Central memory CD8-positive, alpha-beta T cell (primary cell): ENCODE results near the gene CPNE4.

Experiments
- ATAC-seq: fragments of 150-1000 bp; cut with Tn5 transposase; replicated peaks from 2 replicates; pipeline ENCODE4 v1.10.0; 2022; ENCODE audit warnings: mild to moderate bottlenecking, moderate FRiP score, moderate number of reproducible peaks; ENCODE audit not compliant: poor library complexity, severe bottlenecking; ENCODE audit errors: extremely low read depth
- DNase-seq, 2 donors: peaks; one replicate each; pipeline ENCODE4 v3.0.0; 2021; ENCODE audit warnings: low spot score in 2 of 2
- H3K27ac Mint-ChIP-seq: one replicate; pipeline ENCODE4 v1.8.0; 2022; ENCODE audit warnings: low read depth, mild to moderate bottlenecking, moderate library complexity, mixed read lengths
- H3K27me3 Mint-ChIP-seq: one replicate; pipeline ENCODE4 v1.8.0; 2022; ENCODE audit warnings: mixed read lengths
- H3K36me3 Mint-ChIP-seq: one replicate; pipeline ENCODE4 v1.8.0; 2022; ENCODE audit warnings: mild to moderate bottlenecking, moderate library complexity, mixed read lengths; ENCODE audit not compliant: insufficient read depth
- H3K4me1 Mint-ChIP-seq: one replicate; pipeline ENCODE4 v1.8.0; 2022; ENCODE audit warnings: mixed read lengths
- H3K4me3 Mint-ChIP-seq: one replicate; pipeline ENCODE4 v1.8.0; 2022; ENCODE audit warnings: mild to moderate bottlenecking, moderate library complexity, mixed read lengths
- H3K9me3 Mint-ChIP-seq: one replicate; pipeline ENCODE4 v1.8.0; 2022; ENCODE audit warnings: mixed read lengths

The CPNE4 gene

DNA sequence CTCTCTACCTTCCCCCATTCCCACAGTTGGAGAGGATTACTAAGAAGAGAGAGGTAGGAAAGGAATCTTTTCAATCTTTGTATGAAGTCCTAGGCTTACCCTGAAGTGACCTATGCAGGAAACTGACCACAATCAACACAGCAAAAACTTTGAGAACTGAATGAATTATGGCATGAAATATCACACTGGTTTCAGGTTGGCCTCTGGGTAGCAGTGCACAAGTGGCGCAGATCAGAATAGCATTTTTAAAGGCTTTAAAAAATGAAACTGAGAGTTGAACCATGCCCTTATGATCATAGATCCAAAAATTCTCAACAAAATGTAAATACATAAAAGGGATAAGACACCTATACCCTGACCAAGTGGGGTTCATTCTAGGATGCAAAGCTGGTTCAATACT is 198.9 kb downstream of the CPNE4 start:
- no peak for DNase-seq
- no peaks in the 10 kb centered on the region for H3K27me3 Mint-ChIP-seq
- no peaks in the 10 kb centered on the region for H3K36me3 Mint-ChIP-seq
- H3K27ac Mint-ChIP-seq, result no peak overlapping the region
- H3K4me3 Mint-ChIP-seq, result no peak overlapping the region
- no peaks in the 10 kb centered on the region for H3K4me1 Mint-ChIP-seq
- no peaks in the 10 kb centered on the region for H3K9me3 Mint-ChIP-seq
- ATAC-seq, result no peak

DNA sequence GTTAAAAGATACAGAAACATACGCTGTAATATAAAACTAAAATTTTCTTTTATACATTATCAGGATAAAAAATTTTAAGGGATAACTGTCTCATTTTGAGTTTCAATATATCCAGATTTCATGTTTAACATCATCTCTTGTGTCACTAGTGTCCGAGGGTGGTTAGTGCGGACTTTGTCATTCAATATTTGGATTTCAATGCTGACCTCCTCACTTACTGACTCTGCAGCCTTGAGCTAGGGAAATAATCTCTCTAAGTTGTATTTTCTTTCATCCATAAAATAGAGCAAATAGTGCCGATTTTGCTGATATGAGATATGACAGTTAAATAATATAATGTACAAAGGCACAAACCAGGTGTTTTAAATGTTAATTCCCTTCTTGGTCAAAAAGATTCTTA is 203.2 kb downstream of the CPNE4 start:
- DNase-seq, result no peak
- Mint-ChIP-seq H3K27me3 (peaks cover 3% of the 10 kb centered on the region), H3K9me3 (no peaks in the 10 kb centered on the region), H3K4me3 (no peak overlapping the region), H3K27ac (no peak overlapping the region), H3K4me1 (no peaks in the 10 kb centered on the region), H3K36me3 (no peaks in the 10 kb centered on the region)
- no peak for ATAC-seq

DNA sequence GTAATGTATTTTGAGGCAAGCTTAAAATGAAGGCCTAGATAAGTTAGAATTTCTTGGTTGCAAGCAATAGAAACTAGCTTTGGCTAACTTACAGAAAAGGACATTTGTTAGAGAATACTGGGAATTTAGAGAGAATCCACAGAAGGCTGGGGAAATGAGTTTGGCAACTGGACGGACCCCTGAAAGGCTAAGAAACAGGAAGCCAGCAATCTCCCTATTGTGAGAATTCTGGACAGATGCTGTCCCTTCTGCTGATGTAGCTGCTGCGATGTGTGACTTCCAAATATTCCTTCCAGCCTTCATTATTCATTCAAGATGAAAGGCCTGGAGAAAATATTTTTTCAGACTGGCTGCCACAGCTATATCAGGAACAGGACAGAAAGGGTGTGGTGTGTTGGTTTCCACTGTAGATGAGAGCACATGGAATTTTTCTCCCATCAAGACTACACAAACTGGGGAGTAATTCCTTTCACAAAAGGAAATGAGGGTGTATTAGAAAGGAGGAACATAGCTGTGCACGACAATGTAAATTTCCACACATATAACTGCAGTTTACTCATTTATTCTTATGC is 213.5 kb downstream of the CPNE4 start:
- Mint-ChIP-seq H3K4me3 (no peak overlapping the region), H3K4me1 (no peaks in the 10 kb centered on the region), H3K27ac (no peak overlapping the region), H3K9me3 (no peaks in the 10 kb centered on the region), H3K36me3 (no peaks in the 10 kb centered on the region), H3K27me3 (peaks cover 26% of the 10 kb centered on the region)
- DNase-seq (no peak), ATAC-seq (no peak)

DNA sequence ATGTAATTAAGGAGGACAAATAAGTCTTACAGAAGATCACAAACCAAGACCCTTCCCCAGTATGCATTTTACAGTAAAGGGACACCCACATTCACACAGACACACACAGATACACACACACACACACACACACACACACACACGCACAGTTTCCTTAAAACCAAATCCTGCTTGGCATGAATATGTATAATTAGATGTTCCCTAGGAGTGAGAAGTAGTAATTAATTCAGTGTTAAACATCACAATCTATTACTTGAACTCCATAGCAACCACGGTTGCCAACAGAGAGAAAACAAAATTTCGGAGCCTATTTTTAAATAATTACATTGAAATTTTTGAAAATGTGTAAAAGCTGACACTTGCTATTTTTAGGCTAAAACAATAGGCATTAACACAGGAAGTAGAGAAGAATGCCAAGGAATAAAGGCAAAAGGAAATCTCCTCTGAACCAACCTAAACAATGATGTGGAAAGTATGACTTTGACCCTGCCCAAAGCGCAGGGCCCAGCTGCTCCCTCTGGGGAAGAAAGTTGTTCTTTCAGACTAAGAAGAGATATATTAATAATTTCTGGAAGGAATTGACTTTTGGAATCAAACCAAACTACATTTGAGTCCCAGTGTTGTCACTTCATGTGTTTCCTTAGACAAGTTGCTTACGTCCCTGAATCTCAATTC is 215.3 kb downstream of the CPNE4 start:
- H3K36me3 Mint-ChIP-seq, result no peaks in the 10 kb centered on the region
- no peak overlapping the region for H3K4me3 Mint-ChIP-seq

DNA sequence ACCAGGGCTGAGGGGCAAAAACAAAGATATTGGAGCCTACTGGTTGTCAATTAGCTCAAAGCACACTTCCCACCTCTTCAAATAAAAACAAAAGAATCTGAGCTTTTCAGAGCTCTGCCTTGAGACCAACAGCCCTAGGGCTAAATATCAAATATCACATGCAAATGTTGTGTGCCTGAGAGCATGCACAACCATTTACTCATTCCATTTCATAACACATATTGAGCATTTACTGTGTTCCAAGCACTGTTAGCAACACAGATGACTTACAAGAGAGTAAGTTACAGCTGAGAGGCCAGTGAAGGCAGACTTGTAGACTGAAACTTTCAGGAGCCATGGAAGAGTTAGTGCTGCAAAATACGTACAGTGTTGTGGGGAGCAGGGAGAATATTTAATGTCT is 222.4 kb downstream of the CPNE4 start:
- no peaks in the 10 kb centered on the region for H3K9me3 Mint-ChIP-seq
- H3K4me3 Mint-ChIP-seq, result no peak overlapping the region
- H3K4me1 Mint-ChIP-seq, result no peaks in the 10 kb centered on the region
- H3K27me3 Mint-ChIP-seq, result peaks cover 21% of the 10 kb centered on the region
- H3K36me3 Mint-ChIP-seq, result no peaks in the 10 kb centered on the region
- no peak for ATAC-seq
- DNase-seq, result no peak
- no peak overlapping the region for H3K27ac Mint-ChIP-seq

More for the DNA sequence above, 215.3 kb downstream of the CPNE4 start:
- no peak for DNase-seq
- no peaks in the 10 kb centered on the region for H3K9me3 Mint-ChIP-seq
- peaks cover 14% of the 10 kb centered on the region for H3K27me3 Mint-ChIP-seq
- no peak for ATAC-seq
- no peaks in the 10 kb centered on the region for H3K4me1 Mint-ChIP-seq
- no peak overlapping the region for H3K27ac Mint-ChIP-seq

DNA sequence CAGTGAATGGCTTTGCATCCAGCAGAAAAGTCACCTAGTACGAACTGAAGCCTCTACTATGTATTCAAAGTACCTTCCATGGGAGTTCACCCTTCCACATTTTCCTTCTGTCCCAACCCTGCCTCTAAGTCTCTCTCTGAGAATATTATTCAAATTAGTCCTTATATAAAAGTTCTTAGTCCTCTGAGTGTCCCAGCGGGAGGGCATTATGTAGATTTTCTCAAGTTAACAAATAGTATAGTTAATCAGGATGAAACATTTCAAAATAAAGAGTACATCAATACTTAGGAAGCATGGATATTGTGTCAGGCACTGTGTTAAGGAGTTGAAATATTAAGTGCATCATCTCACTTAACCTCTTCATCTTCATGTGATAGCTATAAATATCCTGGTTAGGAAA is 223.3 kb downstream of the CPNE4 start:
- H3K27ac Mint-ChIP-seq, result no peak overlapping the region
- peaks cover 29% of the 10 kb centered on the region for H3K27me3 Mint-ChIP-seq
- no peaks in the 10 kb centered on the region for H3K36me3 Mint-ChIP-seq
- no peak for ATAC-seq
- H3K4me1 Mint-ChIP-seq, result no peaks in the 10 kb centered on the region
- no peaks in the 10 kb centered on the region for H3K9me3 Mint-ChIP-seq
- no peak overlapping the region for H3K4me3 Mint-ChIP-seq
- no peak for DNase-seq

DNA sequence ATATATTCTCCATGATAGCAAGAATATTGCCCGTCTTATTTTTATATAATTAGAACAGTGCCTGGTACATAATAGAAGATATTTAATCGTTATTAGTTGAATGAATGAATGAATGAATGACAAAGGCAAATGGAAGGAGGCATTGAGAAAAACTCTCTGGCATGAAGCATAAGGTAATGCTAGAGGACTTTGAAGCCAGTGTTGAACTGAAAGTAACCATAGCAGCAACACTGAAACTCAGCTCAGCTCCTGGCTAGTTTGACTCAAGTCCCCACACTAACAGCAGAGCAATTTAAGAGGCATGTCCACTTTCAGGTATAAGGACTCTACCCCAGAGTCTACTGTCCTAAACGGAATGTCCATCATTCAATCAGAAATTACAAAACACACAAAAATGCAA is 227.0 kb downstream of the CPNE4 start:
- DNase-seq (no peak), ATAC-seq (no peak)
- H3K9me3 Mint-ChIP-seq, result no peaks in the 10 kb centered on the region
- no peaks in the 10 kb centered on the region for H3K4me1 Mint-ChIP-seq
- H3K27ac Mint-ChIP-seq, result no peak overlapping the region
- H3K4me3 Mint-ChIP-seq, result no peak overlapping the region
- no peaks in the 10 kb centered on the region for H3K36me3 Mint-ChIP-seq
- H3K27me3 Mint-ChIP-seq, result peaks cover 30% of the 10 kb centered on the region

DNA sequence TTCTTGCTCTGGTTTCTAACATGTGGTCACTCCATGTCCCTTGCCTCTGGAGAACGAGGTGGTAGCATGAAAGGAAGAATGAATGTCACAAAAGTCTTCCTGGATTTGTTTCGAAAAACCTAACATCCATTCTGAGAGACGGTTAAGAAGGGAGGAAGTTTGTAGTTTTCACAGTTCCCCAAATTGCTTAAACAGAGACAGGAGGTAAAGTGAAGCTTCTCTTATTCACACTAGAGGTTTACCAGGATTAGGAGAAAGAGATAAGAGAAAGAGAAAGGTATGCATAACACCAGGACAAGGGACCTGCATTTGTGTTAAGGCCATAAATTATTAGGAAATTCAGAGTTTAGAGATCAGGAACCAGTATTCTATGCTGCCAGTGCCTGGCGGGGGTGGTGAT is 228.1 kb downstream of the CPNE4 start:
- Mint-ChIP-seq H3K4me3 (no peak overlapping the region), H3K4me1 (no peaks in the 10 kb centered on the region), H3K36me3 (no peaks in the 10 kb centered on the region), H3K9me3 (no peaks in the 10 kb centered on the region), H3K27ac (no peak overlapping the region), H3K27me3 (peaks cover 30% of the 10 kb centered on the region)
- ATAC-seq (no peak), DNase-seq (no peak)

DNA sequence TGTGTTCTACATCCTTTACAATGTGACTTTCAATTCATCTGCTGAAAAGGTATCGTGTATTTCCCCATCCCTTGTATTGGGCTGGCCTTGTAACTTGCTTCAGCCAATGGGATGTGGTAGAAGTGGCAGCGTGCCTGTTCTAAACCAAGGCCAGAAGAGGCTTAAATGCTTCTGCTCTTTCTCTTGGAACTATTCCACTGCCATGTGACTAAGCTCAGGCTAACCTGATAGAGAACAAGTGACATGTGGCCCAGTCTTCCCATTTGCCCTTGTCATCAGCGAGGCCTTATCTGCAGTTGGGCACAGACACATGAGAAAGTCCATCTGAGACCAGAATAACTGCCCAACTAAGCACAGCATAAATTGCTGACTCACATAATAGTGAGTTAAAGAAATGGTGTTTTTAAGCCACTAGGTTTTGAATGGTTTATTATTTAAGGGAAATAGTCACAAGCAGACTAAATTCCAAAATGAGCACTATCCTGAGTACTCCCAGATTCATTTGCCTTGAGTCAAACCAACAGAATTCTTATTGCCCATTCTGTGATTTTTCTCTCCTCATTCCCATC is 230.2 kb downstream of the CPNE4 start:
- DNase-seq (no peak), ATAC-seq (no peak)
- H3K36me3 Mint-ChIP-seq, result no peaks in the 10 kb centered on the region
- no peaks in the 10 kb centered on the region for H3K4me1 Mint-ChIP-seq
- no peak overlapping the region for H3K27ac Mint-ChIP-seq
- H3K9me3 Mint-ChIP-seq, result no peaks in the 10 kb centered on the region
- no peak overlapping the region for H3K4me3 Mint-ChIP-seq
- peaks cover 29% of the 10 kb centered on the region for H3K27me3 Mint-ChIP-seq

DNA sequence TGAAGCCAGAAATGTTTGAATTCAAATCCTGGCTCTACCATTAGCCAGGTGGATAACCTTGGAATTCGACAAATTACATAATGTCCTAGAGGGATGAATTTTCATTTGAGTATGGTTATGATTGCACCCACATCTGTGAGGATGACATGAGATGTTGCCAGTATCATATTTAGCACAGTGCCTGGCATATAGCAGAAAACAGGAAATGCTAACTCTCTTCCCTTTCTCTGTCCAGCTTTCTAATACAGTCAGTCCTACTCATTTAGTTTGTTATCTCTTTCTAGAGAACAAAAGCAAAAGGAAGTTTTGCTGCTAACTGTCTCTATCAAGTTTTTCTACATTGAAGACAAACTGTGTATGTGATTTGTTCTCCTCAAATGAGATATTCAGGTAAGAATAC is 231.7 kb downstream of the CPNE4 start:
- H3K4me1 Mint-ChIP-seq, result no peaks in the 10 kb centered on the region
- ATAC-seq, result no peak
- no peaks in the 10 kb centered on the region for H3K36me3 Mint-ChIP-seq
- H3K4me3 Mint-ChIP-seq, result no peak overlapping the region
- no peak for DNase-seq
- no peak overlapping the region for H3K27ac Mint-ChIP-seq
- H3K27me3 Mint-ChIP-seq, result peaks cover 19% of the 10 kb centered on the region
- no peaks in the 10 kb centered on the region for H3K9me3 Mint-ChIP-seq

DNA sequence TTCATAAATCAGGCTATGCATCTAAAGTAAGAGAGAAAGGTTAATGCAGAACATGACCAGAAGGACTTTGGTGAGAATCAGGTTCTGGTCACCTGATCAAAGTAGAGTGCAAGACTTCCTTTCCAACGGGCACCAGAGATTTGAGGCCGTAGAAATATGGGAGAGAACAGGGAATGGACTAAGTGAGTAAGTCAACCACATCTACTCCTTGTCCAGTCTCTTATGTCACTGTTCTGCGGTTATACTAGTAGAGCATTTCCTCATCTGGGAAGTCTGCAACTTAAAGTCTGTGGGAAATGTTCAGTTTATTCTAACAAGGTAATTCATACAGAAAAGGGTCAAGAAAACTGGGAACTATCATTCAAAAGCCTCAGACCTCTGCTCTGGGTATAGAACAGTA is 232.8 kb downstream of the CPNE4 start:
- Mint-ChIP-seq H3K4me1 (no peaks in the 10 kb centered on the region), H3K27me3 (peaks cover 17% of the 10 kb centered on the region), H3K36me3 (no peaks in the 10 kb centered on the region), H3K4me3 (no peak overlapping the region), H3K27ac (no peak overlapping the region), H3K9me3 (no peaks in the 10 kb centered on the region)
- DNase-seq, result no peak
- no peak for ATAC-seq

DNA sequence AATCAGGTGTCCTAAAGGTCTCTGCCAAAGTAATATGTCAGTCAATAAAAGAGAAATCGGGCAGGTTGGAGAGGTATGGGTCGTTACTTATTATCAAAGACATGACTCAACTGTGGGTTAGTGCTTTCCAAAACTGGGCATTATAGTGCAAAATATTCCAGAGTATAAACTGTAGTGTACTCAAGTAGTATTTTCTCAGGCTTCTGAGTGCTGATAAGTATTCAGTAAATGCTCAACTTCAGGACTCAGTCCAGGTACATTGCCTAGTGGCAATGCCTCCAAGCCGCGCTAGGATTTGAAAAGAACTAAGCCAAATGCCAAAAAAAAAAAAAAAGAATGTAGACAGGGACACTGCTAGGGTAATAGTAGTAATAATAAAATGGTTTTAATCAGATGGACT is 233.2 kb downstream of the CPNE4 start:
- Mint-ChIP-seq H3K9me3 (no peaks in the 10 kb centered on the region), H3K4me1 (no peaks in the 10 kb centered on the region), H3K27me3 (peaks cover 13% of the 10 kb centered on the region), H3K4me3 (no peak overlapping the region), H3K36me3 (no peaks in the 10 kb centered on the region), H3K27ac (no peak overlapping the region)
- no peak for DNase-seq
- ATAC-seq, result no peak

DNA sequence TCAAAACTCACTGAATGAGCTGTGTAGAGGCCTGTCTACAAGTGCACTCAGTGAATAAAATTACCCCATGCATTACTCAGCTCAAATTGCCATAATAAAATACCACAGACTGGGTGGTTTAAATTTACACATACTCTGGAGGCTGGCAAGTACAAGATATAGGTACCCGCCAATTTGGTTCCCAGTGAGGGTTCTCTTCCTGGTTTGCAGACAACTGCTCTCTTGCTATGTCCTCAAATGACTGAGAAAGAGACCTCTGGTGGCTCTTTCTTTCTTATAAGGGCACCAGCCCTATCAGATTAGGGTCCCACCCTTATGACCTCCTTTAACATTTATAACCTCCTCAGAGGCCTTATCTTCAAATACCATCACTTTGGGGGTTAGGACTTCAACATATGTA is 237.0 kb downstream of the CPNE4 start:
- Mint-ChIP-seq H3K27ac (no peak overlapping the region), H3K27me3 (peaks cover 45% of the 10 kb centered on the region)
- DNase-seq, result no peak

More for the DNA sequence above, 237.0 kb downstream of the CPNE4 start:
- ATAC-seq, result no peak
- Mint-ChIP-seq H3K9me3 (no peaks in the 10 kb centered on the region), H3K4me1 (no peaks in the 10 kb centered on the region), H3K4me3 (no peak overlapping the region), H3K36me3 (peaks cover 3% of the 10 kb centered on the region)
